ENCODE data around the gene ZNF649.

Gene ZNF649

GRCh38 chr19:51887522-51888498 lies 17.0 kb downstream of the ZNF649 start, which contains the start of gene ZNF577:
Gene ZNF577, minus strand, starts transcription at chr19:51887951. Its CDS starts 7,569 bp downstream, at chr19:51880382.
- peak; percentile 95 for DNase-seq (ENCODE audit: low read depth)

GRCh38 chr19:51884713-51885112 lies 20.1 kb downstream of the ZNF649 start:
- DNase-seq (ENCODE audit: low read depth), result no peak

GRCh38 chr19:51882518-51882917 lies 22.3 kb downstream of the ZNF649 start:
- DNase-seq (ENCODE audit: low read depth), result no peak

GRCh38 chr19:51873097-51873496 lies 31.7 kb downstream of the ZNF649 start:
- no peak for DNase-seq (ENCODE audit: low read depth)

- DNase-seq (ENCODE audit: low read depth), result no peak
These were observed 42.8 kb downstream of the ZNF649 start for GRCh38 chr19:51861870-51862622.

Data from iris pigment epithelial cell (primary cell).